Endodermal cell (in vitro differentiated cells): ENCODE measurements around the gene KRT10. TPM values are rescaled to one million over a fixed set of nuclear protein-coding genes. Genes with fewer than 3 reads are reported as not detected.
"Not testable (repeated sequence)": the region's sequence is repeated elsewhere in the genome, so short reads cannot be mapped to it uniquely, and the experiment has no call there.

Source experiments
- DNase-seq: peaks from one replicate; pipeline ENCODE4 v3.0.0-alpha.2; 2017
- H3K27ac ChIP-seq: 2 replicates; pipeline ENCODE4 v1.5.1; 2013; ENCODE audit warnings: mild to moderate bottlenecking, low read depth, low read length, moderate library complexity
- H3K27me3 ChIP-seq: 2 replicates; pipeline ENCODE4 v1.6.1; 2013; ENCODE audit warnings: mild to moderate bottlenecking, low read length, moderate library complexity; ENCODE audit not compliant: insufficient read depth, control insufficient read depth, poor library complexity, severe bottlenecking
- H3K36me3 ChIP-seq: 2 replicates; pipeline ENCODE4 v1.7.0; 2013; ENCODE audit warnings: mild to moderate bottlenecking, low read length, moderate library complexity; ENCODE audit not compliant: control insufficient read depth, insufficient read depth
- H3K4me1 ChIP-seq: one replicate; pipeline ENCODE4 v1.7.0; 2013; ENCODE audit warnings: low read length; ENCODE audit not compliant: control insufficient read depth, insufficient read depth
- H3K4me3 ChIP-seq: 2 replicates; pipeline ENCODE4 v1.5.1; 2013; ENCODE audit warnings: mild to moderate bottlenecking, low read length, moderate library complexity
- H3K9ac ChIP-seq: 2 replicates; pipeline ENCODE4 v1.6.1; 2013; ENCODE audit warnings: mild to moderate bottlenecking, low read length, moderate library complexity; ENCODE audit not compliant: poor library complexity, severe bottlenecking; ENCODE audit errors: extremely low read depth
- H3K9me3 ChIP-seq: 2 replicates; pipeline ENCODE4 v1.6.1; 2013; ENCODE audit warnings: mild to moderate bottlenecking, low read length, moderate library complexity; ENCODE audit not compliant: control insufficient read depth
- H3K27ac Mint-ChIP-seq: 2 replicates; pipeline ENCODE4 v1.8.0; 2020; ENCODE audit warnings: mixed read lengths
- H3K27me3 Mint-ChIP-seq: 2 replicates; pipeline ENCODE4 v1.8.0; 2021; ENCODE audit warnings: mild to moderate bottlenecking, mixed read lengths; ENCODE audit not compliant: insufficient read depth
- H3K36me3 Mint-ChIP-seq: 2 replicates; pipeline ENCODE4 v1.8.0; 2020; ENCODE audit warnings: low read depth, mixed read lengths
- H3K4me1 Mint-ChIP-seq: 2 replicates; pipeline ENCODE4 v1.8.0; 2020; ENCODE audit warnings: mixed read lengths
- H3K4me3 Mint-ChIP-seq: 2 replicates; pipeline ENCODE4 v1.8.0; 2020; ENCODE audit warnings: mild to moderate bottlenecking, moderate library complexity, mixed read lengths
- H3K9me3 Mint-ChIP-seq: 2 replicates; pipeline ENCODE4 v1.8.0; 2020; ENCODE audit warnings: mild to moderate bottlenecking, mixed read lengths
- WGBS, 2 experiments: methylation state at CpG; one replicate each; pipeline versions ENCODE4 v1.1.5 to v1.1.7; 2013; ENCODE audit warnings: missing lambda C conversion rate in 2 of 2, mixed read lengths in 1 of 2; ENCODE audit not compliant: insufficient coverage in 1 of 2, insufficient read length in 1 of 2; 5-methylcytosine and 5-hydroxymethylcytosine counted together
- total RNA-seq, 2 donors: library from RNA; stranded (reverse); fragmentation: NEBNext Ultra II Directional in 1 of 2; extraction: Animal tissue kit (Norgen Biotek cat#: 25700) in 1 of 2; gene quantifications; 2 replicates in 1 of 2; 3 replicates in 1 of 2; pipeline ENCODE4 v1.2.1, GENCODE V29; 2021
- TF ChIP-seq, protein P1 (sequence below): fragments of 200-600 bp; sonication (generic); conservative IDR thresholded peaks from 2 replicates; pipeline ENCODE4 v1.5.0; 2021; ENCODE audit warnings: antibody characterized with exemption, mild to moderate bottlenecking

Gene KRT10
- total RNA-seq, 2 donors from 2014 or later = 22.3 to 46.8 TPM

DNA sequence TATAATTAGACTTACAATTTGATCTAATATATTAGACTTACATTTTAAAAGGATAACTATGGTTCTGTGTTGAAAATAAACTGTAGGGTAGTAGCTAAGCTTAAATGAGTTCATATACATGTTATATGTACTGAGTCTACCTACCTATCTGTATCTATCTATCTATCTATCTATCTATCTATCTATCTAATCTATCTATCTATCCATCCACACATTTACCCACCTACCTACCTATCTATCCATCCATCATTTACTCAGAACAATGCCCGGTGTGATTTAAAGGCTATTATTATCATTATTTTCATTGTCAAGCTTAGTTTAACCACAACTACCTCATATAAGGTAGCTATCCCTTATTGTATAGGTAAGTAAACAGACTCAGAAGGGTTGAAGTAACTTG lies 7.0 kb downstream of the KRT10 start:
- Histone ChIP-seq H3K27ac (no peak overlapping the region), H3K27me3 (peaks cover 49% of the 10 kb centered on the region), H3K4me3 (no peak overlapping the region), H3K36me3 (peaks cover 7% of the 10 kb centered on the region), H3K9ac (no peak overlapping the region), H3K4me1 (no peaks in the 10 kb centered on the region), H3K9me3 (no peaks in the 10 kb centered on the region)
- no peak overlapping the region for H3K27ac Mint-ChIP-seq
- DNase-seq = no peak
- no peaks in the 10 kb centered on the region for H3K4me1 Mint-ChIP-seq
- TF ChIP-seq, protein P1, sequence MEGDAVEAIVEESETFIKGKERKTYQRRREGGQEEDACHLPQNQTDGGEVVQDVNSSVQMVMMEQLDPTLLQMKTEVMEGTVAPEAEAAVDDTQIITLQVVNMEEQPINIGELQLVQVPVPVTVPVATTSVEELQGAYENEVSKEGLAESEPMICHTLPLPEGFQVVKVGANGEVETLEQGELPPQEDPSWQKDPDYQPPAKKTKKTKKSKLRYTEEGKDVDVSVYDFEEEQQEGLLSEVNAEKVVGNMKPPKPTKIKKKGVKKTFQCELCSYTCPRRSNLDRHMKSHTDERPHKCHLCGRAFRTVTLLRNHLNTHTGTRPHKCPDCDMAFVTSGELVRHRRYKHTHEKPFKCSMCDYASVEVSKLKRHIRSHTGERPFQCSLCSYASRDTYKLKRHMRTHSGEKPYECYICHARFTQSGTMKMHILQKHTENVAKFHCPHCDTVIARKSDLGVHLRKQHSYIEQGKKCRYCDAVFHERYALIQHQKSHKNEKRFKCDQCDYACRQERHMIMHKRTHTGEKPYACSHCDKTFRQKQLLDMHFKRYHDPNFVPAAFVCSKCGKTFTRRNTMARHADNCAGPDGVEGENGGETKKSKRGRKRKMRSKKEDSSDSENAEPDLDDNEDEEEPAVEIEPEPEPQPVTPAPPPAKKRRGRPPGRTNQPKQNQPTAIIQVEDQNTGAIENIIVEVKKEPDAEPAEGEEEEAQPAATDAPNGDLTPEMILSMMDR = no peak
- peaks cover 77% of the 10 kb centered on the region for H3K27me3 Mint-ChIP-seq
- H3K9me3 Mint-ChIP-seq = peaks cover 7% of the 10 kb centered on the region
- H3K4me3 Mint-ChIP-seq = no peak overlapping the region
- peaks cover 14% of the 10 kb centered on the region for H3K36me3 Mint-ChIP-seq
- WGBS, 2 experiments = 100% methylated on average over 1 of the region's 1 CpG; no CpG with 5 or more reads in 1 of the 2 experiments

GRCh38 chr17:40814657-40815056 lies 7.8 kb downstream of the KRT10 start:
- DNase-seq, H3K9me3 ChIP-seq, H3K27ac ChIP-seq, H3K9me3 Mint-ChIP-seq, H3K4me1 ChIP-seq, H3K4me3 ChIP-seq, H3K27ac Mint-ChIP-seq, H3K4me1 Mint-ChIP-seq, H3K36me3 ChIP-seq, H3K4me3 Mint-ChIP-seq, H3K9ac ChIP-seq: not testable (repeated sequence)
- Mint-ChIP-seq H3K36me3 (peaks cover 14% of the 10 kb centered on the region), H3K27me3 (peaks cover 77% of the 10 kb centered on the region)
- 88 to 89% methylated on average over 1 to 3 of the region's 3 CpGs for WGBS, 2 experiments
- H3K27me3 ChIP-seq = peaks cover 57% of the 10 kb centered on the region

DNA sequence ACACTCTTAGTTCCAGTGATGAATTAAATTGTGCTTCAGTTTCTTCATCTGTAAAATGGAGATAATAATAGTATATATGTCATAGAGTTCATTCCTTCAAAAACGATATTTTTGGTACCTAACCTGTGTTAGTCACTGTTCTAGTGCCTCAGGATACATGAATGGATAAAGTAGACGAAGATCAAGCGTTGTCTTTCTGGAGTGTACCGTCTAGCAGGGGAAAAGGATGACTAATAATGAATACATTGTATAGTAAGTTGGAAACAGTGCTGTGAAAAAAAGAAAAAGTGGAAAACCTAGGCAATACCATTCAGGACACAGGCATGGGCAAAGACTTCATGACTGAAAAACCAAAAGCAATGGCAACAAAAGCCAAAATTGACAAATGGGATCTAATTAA lies 8.6 kb downstream of the KRT10 start:
- no peak for DNase-seq
- no peak overlapping the region for H3K4me3 Mint-ChIP-seq
- H3K27me3 Mint-ChIP-seq = peaks cover 80% of the 10 kb centered on the region
- no peaks in the 10 kb centered on the region for H3K9me3 ChIP-seq
- no peak overlapping the region for H3K27ac ChIP-seq
- TF ChIP-seq, protein P1 = no peak
- no peak overlapping the region for H3K9ac ChIP-seq
- 75 to 94% methylated on average over 3 to 4 of the region's 4 CpGs for WGBS, 2 experiments
- H3K36me3 Mint-ChIP-seq = peaks cover 14% of the 10 kb centered on the region
- H3K27ac Mint-ChIP-seq = no peak overlapping the region
- H3K4me3 ChIP-seq = no peak overlapping the region
- H3K27me3 ChIP-seq = peaks cover 65% of the 10 kb centered on the region
- no peaks in the 10 kb centered on the region for H3K4me1 ChIP-seq
- H3K4me1 Mint-ChIP-seq = no peaks in the 10 kb centered on the region
- H3K9me3 Mint-ChIP-seq = no peaks in the 10 kb centered on the region
- H3K36me3 ChIP-seq = peaks cover 7% of the 10 kb centered on the region

DNA sequence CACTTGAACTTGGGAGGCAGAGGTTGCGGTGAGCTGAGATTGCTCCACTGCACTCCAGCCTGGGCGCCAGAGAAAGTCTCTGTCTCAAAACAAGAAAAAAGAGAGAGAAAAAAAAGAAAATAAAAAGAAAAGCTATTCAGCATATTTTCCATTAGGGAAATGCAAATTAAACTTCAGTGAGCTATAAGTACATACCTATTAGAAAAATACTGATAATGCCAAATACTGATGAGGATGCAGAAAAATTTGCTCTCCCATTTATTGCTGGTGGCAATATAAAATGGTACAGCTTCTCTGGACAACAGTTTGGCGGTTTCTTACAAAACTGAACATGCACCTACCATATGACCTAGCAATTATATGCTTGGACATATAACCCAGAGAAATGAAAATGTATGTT lies 9.8 kb downstream of the KRT10 start:
- H3K4me1 Mint-ChIP-seq = no peaks in the 10 kb centered on the region
- Histone ChIP-seq H3K27ac (no peak overlapping the region), H3K36me3 (peaks cover 7% of the 10 kb centered on the region), H3K9me3 (no peaks in the 10 kb centered on the region), H3K9ac (no peak overlapping the region), H3K27me3 (peaks cover 77% of the 10 kb centered on the region), H3K4me3 (no peak overlapping the region), H3K4me1 (no peaks in the 10 kb centered on the region)
- peaks cover 12% of the 10 kb centered on the region for H3K36me3 Mint-ChIP-seq
- no peak overlapping the region for H3K4me3 Mint-ChIP-seq
- DNase-seq = no peak
- H3K27me3 Mint-ChIP-seq = peaks cover 91% of the 10 kb centered on the region
- TF ChIP-seq, protein P1 = no peak
- H3K9me3 Mint-ChIP-seq = no peaks in the 10 kb centered on the region
- no peak overlapping the region for H3K27ac Mint-ChIP-seq
- WGBS, 2 experiments = 95 to 100% methylated on average over 1 to 3 of the region's 3 CpGs
